PC-3 (cell line): ENCODE results near the gene KYNU. TPM values are rescaled to one million over a fixed set of nuclear protein-coding genes. Genes with fewer than 3 reads are reported as not detected.
A peak's percentile ranks its signal among the peaks of the same experiment; 100 is the strongest.

Source experiments
- ATAC-seq: fragments of 200-7000 bp; cut with Tn5 transposase; 2 replicates; pipeline ENCODE4 v1.9.1; 2020; ENCODE audit warnings: mild to moderate bottlenecking, moderate library complexity
- BruUV-seq: library from RNA; stranded (reverse); fragments of 400-500 nt; replicated peaks from 2 replicates; lab custom pipeline; 2021; lab: Mats Ljungman, UMichigan
- CTCF ChIA-PET: fragments of 300-600 bp; sonication (Branson Sonifier 250); formaldehyde crosslinking; loops from one replicate; lab custom pipeline; 2022; ENCODE audit warnings: antibody characterized with exemption; lab: Charles Lee
- POLR2A ChIA-PET: fragments of 300-600 bp; sonication (Branson Sonifier 250); formaldehyde crosslinking; loops from one replicate; lab custom pipeline; 2022; ENCODE audit warnings: antibody characterized with exemption; ENCODE audit not compliant: unreplicated experiment; lab: Charles Lee
- DNase-seq: peaks from one replicate; pipeline ENCODE4 v3.0.0-alpha.2; 2015
- H2AFZ ChIP-seq: fragments of 300-600 bp; sonication (generic); 2 replicates; pipeline ENCODE4 v1.6.0; 2016; ENCODE audit warnings: antibody characterized with exemption, low read length
- H3F3A ChIP-seq: fragments of 300-600 bp; sonication (generic); one replicate; pipeline ENCODE4 v1.6.0; 2017; ENCODE audit warnings: antibody characterized with exemption, low read length, control low read depth, mild to moderate bottlenecking; ENCODE audit not compliant: unreplicated experiment
- H3K27ac ChIP-seq: fragments of 300-600 bp; sonication (generic); 2 replicates; pipeline ENCODE4 v1.5.1; 2016; ENCODE audit warnings: mild to moderate bottlenecking, low read length
- H3K27me3 ChIP-seq: fragments of 300-600 bp; sonication (generic); 2 replicates; pipeline ENCODE4 v1.6.1; 2016; ENCODE audit warnings: low read length, mixed read lengths
- H3K36me3 ChIP-seq: fragments of 300-600 bp; sonication (generic); 2 replicates; pipeline ENCODE4 v1.6.1; 2016; ENCODE audit warnings: low read depth, mixed run types, low read length, mixed read lengths
- H3K4me1 ChIP-seq: fragments of 300-600 bp; sonication (generic); 2 replicates; pipeline ENCODE4 v1.5.1; 2016; ENCODE audit warnings: low read length; ENCODE audit not compliant: insufficient read depth
- H3K4me2 ChIP-seq: fragments of 300-600 bp; sonication (generic); 2 replicates; pipeline ENCODE4 v1.6.0; 2016; ENCODE audit warnings: low read length
- H3K4me3 ChIP-seq: fragments of 300-600 bp; sonication (generic); 2 replicates; pipeline ENCODE4 v1.5.1; 2016; ENCODE audit warnings: mild to moderate bottlenecking, low read length, mixed read lengths
- H3K79me2 ChIP-seq: fragments of 300-600 bp; sonication (generic); 2 replicates; pipeline ENCODE4 v1.6.1; 2017; ENCODE audit warnings: low read length, mixed read lengths
- H3K9ac ChIP-seq: fragments of 300-600 bp; sonication (generic); 2 replicates; pipeline ENCODE4 v1.6.0; 2016; ENCODE audit warnings: mild to moderate bottlenecking, low read length
- H3K9me2 ChIP-seq: fragments of 300-600 bp; sonication (generic); replicated peaks from 2 replicates; pipeline ENCODE4 v1.6.1; 2016; ENCODE audit warnings: mixed run types, low read length, mixed read lengths
- H3K9me3 ChIP-seq: fragments of 300-600 bp; sonication (generic); 2 replicates; pipeline ENCODE4 v1.6.1; 2016; ENCODE audit warnings: low read length, mixed read lengths
- H4K20me1 ChIP-seq: fragments of 300-600 bp; sonication (generic); 2 replicates; pipeline ENCODE4 v1.6.1; 2016; ENCODE audit warnings: low read length, mixed read lengths
- CTCF ChIP-seq: fragments of 300-600 bp; sonication (generic); conservative IDR thresholded peaks from 2 replicates; pipeline ENCODE4 v1.5.1; 2017; ENCODE audit warnings: antibody characterized with exemption, low read depth, mild to moderate bottlenecking, low read length
- EZH2 ChIP-seq: fragments of 300-600 bp; sonication (generic); IDR thresholded peaks from one replicate; pipeline ENCODE4 v1.6.1; 2017; ENCODE audit warnings: antibody characterized with exemption, mild to moderate bottlenecking, low read length; ENCODE audit not compliant: unreplicated experiment
- EZH2phosphoT487 ChIP-seq: fragments of 300-600 bp; sonication (generic); IDR thresholded peaks from 2 replicates; pipeline ENCODE4 v1.6.1; 2018; ENCODE audit warnings: mild to moderate bottlenecking, antibody characterized with exemption, low read length, borderline replicate concordance
- intact Hi-C: fragments of 100-400 bp; cut with micrococcal nuclease; formaldehyde crosslinking; loops from 2 replicates; pipeline ENCODE4 v1.9.0; 2023
- total RNA-seq: library from RNA; depleted of rRNA; stranded (reverse); fragments of >200 nt; gene quantifications from 2 replicates; pipeline ENCODE4 v1.2.3, GENCODE V29; 2014

KYNU gene
- total RNA-seq, 1 experiment from 2014 or later, result 2.3 TPM

- Histone ChIP-seq H3K9ac (no peak overlapping the region), H3K27me3 (no peaks in the 10 kb centered on the region), H3K79me2 (no peaks in the 10 kb centered on the region), H3K4me1 (peaks cover 23% of the 10 kb centered on the region), H3K4me2 (no peak overlapping the region), H3K27ac (no peak overlapping the region), H4K20me1 (no peaks in the 10 kb centered on the region), H3K9me2 (no peaks in the 10 kb centered on the region), H3F3A (no peaks in the 10 kb centered on the region), H2AFZ (no peak overlapping the region), H3K4me3 (no peak overlapping the region), H3K9me3 (no peaks in the 10 kb centered on the region), H3K36me3 (no peaks in the 10 kb centered on the region)
- ChIA-PET CTCF (interaction anchor here (0.6 to 1.0 kb wide), 2 partner anchors 39 to 290 kb away, joined by 3 to 8 read pairs; no protein-coding TSS in a partner anchor), POLR2A (interaction anchor here (0.7 kb wide), 1 partner anchor 33 kb away, joined by 3 read pairs; no protein-coding TSS in a partner anchor)
- DNase-seq, result no peak
- ATAC-seq, result no peak
- TF ChIP-seq EZH2 (no peak), CTCF (no peak), EZH2phosphoT487 (no peak)
- no TSS peak for BruUV-seq
- intact Hi-C loops, result loop anchor here (1.0 to 2.0 kb wide), 2 partner anchors 60 to 106 kb away; no protein-coding TSS in a partner anchor
Measured at GRCh38 chr2:142940606-142941223, 63.3 kb downstream of the KYNU start.

- no peak overlapping the region for H3K4me3 ChIP-seq
- ATAC-seq (no peak), DNase-seq (no peak)
- no peaks in the 10 kb centered on the region for H3K27me3 ChIP-seq
- intact Hi-C loops, result no loop called here
- no peak overlapping the region for H3K4me2 ChIP-seq
- BruUV-seq, result no TSS peak
- TF ChIP-seq CTCF (no peak), EZH2 (no peak), EZH2phosphoT487 (no peak)
- no peaks in the 10 kb centered on the region for H3K9me3 ChIP-seq
- no peaks in the 10 kb centered on the region for H3K79me2 ChIP-seq
- peaks cover 40% of the 10 kb centered on the region for H3K4me1 ChIP-seq
- H3F3A ChIP-seq, result no peaks in the 10 kb centered on the region
- CTCF ChIA-PET, result no interaction called here
- no peaks in the 10 kb centered on the region for H3K36me3 ChIP-seq
- H3K9ac ChIP-seq, result no peak overlapping the region
- H3K27ac ChIP-seq, result no peak overlapping the region
- no peaks in the 10 kb centered on the region for H3K9me2 ChIP-seq
- POLR2A ChIA-PET, result no interaction called here
- no peaks in the 10 kb centered on the region for H4K20me1 ChIP-seq
- H2AFZ ChIP-seq, result no peak overlapping the region
Measured at GRCh38 chr2:142942690-142943089, 65.2 kb downstream of the KYNU start.

GRCh38 chr2:142944264-142944663, 66.8 kb downstream of the KYNU start:
- ChIA-PET POLR2A (no interaction called here), CTCF (interaction anchor here (0.6 kb wide), 2 partner anchors 69 to 75 kb away, joined by 4 to 6 read pairs; no protein-coding TSS in a partner anchor)
- peaks cover 43% of the 10 kb centered on the region for H3K4me1 ChIP-seq
- intact Hi-C loops, result loop anchor here (2.0 kb wide), 2 partner anchors 31 to 67 kb away; partner anchors contain the start of gene KYNU
- DNase-seq (peak; percentile 88), ATAC-seq (peak; percentile 82)
- peak overlapping the region; percentile 90 for H3K27ac ChIP-seq
- peak overlapping the region; percentile 58 for H3K4me2 ChIP-seq
- H3K4me3 ChIP-seq, result no peak overlapping the region
- H2AFZ ChIP-seq, result no peak overlapping the region
- peak overlapping the region; percentile 43 for H3K9ac ChIP-seq
- BruUV-seq, result no TSS peak
- peaks cover 4% of the 10 kb centered on the region; the same call in 1 of the 2 replicates for H3K9me3 ChIP-seq
- H3K36me3 ChIP-seq, result no peaks in the 10 kb centered on the region
- no peaks in the 10 kb centered on the region for H4K20me1 ChIP-seq
- no peaks in the 10 kb centered on the region for H3K27me3 ChIP-seq
- H3K9me2 ChIP-seq, result no peaks in the 10 kb centered on the region
- no peak for TF ChIP-seq EZH2
- no peak for TF ChIP-seq CTCF
- no peak for TF ChIP-seq EZH2phosphoT487
- no peaks in the 10 kb centered on the region for H3K79me2 ChIP-seq
- no peaks in the 10 kb centered on the region for H3F3A ChIP-seq
